ENCODE measurements around the gene KCTD11.
"Not testable (repeated sequence)": the region's sequence is repeated elsewhere in the genome, so short reads cannot be mapped to it uniquely, and the experiment has no call there.

KCTD11 gene

DNA sequence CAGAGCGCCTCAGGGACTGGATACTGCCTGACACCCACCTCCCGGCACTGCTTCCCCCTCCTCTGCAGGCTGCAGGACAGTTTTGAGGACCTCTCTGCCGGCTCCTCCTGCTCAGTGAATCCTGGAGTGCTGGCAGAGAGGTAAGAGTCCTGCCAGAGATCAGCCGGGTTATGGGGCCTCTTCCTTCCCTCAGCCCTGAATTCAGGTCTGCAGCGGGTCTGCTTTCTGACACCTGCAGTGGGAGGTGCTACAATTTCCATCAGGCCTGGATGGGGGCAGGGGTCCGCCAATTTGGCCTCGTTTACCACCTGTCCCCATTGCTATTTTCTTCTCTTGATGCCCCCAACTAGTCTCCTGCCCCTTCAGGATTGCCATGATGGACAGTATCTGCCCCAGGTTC lies 19.9 kb upstream of the KCTD11 start:
- DNase-seq (ENCODE audit: low spot score) = no peak
- TF ChIP-seq, protein P1, sequence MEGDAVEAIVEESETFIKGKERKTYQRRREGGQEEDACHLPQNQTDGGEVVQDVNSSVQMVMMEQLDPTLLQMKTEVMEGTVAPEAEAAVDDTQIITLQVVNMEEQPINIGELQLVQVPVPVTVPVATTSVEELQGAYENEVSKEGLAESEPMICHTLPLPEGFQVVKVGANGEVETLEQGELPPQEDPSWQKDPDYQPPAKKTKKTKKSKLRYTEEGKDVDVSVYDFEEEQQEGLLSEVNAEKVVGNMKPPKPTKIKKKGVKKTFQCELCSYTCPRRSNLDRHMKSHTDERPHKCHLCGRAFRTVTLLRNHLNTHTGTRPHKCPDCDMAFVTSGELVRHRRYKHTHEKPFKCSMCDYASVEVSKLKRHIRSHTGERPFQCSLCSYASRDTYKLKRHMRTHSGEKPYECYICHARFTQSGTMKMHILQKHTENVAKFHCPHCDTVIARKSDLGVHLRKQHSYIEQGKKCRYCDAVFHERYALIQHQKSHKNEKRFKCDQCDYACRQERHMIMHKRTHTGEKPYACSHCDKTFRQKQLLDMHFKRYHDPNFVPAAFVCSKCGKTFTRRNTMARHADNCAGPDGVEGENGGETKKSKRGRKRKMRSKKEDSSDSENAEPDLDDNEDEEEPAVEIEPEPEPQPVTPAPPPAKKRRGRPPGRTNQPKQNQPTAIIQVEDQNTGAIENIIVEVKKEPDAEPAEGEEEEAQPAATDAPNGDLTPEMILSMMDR (IDR thresholded peaks at IDR 0.05; ENCODE audit: extremely low read depth, insufficient read depth, missing control alignments) = no peak
- in situ Hi-C loops (cut with MboI; ENCODE audit: low pct_unique_long_range_greater_than_20kb, low sequenced_read_pairs, unreplicated experiment) = no loop called here

GRCh38 chr17:7332600-7333069 lies 19.3 kb upstream of the KCTD11 start:
- in situ Hi-C loops (cut with MboI; ENCODE audit: low pct_unique_long_range_greater_than_20kb, low sequenced_read_pairs, unreplicated experiment); DNase-seq (ENCODE audit: low spot score): not testable (repeated sequence)

DNA sequence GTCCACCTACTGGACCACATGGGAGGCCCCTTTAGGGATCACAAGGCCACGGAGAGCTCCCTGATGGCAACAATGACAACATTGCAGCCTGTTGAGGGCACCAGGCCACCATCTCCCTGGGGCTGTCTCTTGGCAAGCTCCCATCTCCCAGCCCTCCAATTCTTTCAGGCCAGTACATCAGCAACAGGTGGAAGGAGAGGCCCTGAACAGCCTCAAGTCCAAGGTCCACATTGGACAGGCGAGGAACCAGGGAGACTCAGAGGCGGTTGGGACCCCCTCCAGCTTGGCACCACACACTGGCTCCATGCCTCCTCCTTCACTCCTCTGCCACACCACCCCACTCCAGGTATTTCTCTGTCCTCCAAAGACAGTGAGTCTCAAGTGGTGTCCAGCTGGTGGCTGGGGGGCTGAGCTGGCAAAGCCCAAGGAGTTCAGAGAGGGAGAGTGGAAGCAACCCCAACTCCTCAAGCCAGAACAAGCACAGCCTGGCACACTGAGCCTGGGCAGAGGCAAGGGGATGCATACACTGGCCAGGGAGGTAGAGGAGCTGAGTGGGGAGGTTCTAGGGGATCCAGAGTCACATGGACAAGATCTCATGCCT lies 16.9 kb upstream of the KCTD11 start:
- DNase-seq (ENCODE audit: low spot score) = no peak
- in situ Hi-C loops (cut with MboI; ENCODE audit: low pct_unique_long_range_greater_than_20kb, low sequenced_read_pairs, unreplicated experiment) = no loop called here
- TF ChIP-seq, protein P1 (IDR thresholded peaks at IDR 0.05; ENCODE audit: extremely low read depth, insufficient read depth, missing control alignments) = no peak

DNA sequence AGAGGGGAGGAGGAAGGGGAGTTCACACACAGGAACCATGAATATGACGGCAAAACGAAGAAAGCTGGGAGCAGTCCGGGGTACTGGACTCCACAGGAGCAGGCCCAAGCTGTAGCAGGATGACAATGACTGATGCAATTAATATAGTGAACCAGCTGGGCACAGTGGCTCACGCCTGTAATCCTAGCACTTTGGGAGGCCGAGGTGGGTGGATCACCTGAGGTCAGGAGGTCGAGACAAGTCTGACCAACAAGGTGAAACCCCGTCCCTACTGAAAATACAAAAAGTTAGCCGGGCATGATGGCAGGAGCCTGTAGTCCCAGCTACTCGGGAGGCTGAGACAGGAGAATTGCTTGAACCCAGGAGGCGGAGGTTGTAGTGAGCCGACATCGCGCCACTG lies 16.2 kb upstream of the KCTD11 start:
- in situ Hi-C loops (cut with MboI; ENCODE audit: low pct_unique_long_range_greater_than_20kb, low sequenced_read_pairs, unreplicated experiment); DNase-seq (ENCODE audit: low spot score): not testable (repeated sequence)

DNA sequence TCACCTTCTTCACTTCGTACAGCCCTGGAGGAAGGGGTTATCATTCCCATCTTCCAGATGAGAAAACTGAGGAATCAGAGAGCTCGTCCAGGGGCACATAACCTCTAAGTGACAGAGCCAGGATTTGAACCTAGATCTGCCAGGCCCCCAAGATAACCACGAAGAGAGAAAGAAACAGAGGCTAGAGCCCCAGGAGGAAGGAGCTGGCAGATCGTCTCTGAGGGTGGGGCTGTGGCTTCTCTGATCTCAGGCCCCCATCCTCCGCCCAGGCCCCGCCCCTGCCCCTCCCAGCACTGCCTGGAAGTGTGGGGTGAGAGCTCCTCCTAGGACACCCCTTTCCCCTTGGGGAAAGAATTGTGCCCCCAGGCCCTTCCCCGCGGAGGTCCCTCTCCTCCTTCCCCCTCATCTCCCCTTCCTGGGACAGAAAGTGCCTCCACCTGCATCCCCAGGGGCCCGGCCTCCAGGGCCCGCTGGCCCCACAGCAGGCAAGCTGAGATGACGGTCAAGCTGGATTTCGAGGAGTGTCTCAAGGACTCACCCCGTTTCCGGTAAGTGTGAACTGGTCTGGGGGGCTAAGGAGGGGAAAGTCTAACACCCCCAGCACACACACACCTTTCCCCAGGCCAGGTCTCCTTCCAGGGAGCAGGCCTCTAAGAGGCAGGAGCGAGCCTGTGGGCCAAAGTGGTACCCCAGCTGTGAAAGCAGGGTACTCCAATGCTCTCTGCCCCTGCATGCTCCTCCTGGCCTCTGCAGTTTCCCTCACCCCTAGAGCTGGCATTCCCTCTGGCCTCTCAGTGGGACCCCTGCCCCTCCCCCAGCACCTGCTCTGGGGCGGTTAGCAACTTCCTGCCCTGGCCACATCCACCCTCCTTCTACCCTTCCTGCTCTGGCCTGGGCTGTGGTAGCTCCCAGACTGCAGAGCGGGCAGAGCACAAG lies 15.5 kb upstream of the KCTD11 start, which contains the start of gene ACAP1:
Gene ACAP1, plus strand, starts transcription at position 290 of the 936 bp plus-strand sequence. Its CDS starts 206 bp downstream, at position 496.
- in situ Hi-C loops (cut with MboI; ENCODE audit: low pct_unique_long_range_greater_than_20kb, low sequenced_read_pairs, unreplicated experiment) = no loop called here
- DNase-seq (ENCODE audit: low spot score) = peak; percentile 80
- TF ChIP-seq, protein P1 (IDR thresholded peaks at IDR 0.05; ENCODE audit: extremely low read depth, insufficient read depth, missing control alignments) = peak; percentile 11

DNA sequence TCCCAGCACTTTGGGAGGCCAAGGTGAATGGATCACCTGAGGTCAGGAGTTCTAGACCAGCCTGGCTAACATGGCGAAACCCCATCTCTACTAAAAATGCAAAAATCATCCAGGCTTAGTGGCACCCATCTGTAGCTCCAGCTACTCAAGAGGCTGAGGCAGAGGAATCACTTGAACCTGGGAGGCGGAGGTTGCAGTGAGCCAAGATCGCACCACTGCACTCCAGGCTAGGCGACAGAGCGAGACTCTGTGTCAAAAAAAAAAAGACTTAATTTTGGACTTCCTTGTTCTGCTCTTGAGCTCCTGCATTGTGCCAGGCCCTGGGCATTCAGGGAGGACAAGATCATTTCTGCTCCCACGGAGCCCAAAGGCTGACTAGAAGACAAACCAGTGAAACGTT lies 14.4 kb upstream of the KCTD11 start:
- DNase-seq (ENCODE audit: low spot score); in situ Hi-C loops (cut with MboI; ENCODE audit: low pct_unique_long_range_greater_than_20kb, low sequenced_read_pairs, unreplicated experiment): not testable (repeated sequence)

GRCh38 chr17:7340179-7340578 lies 11.8 kb upstream of the KCTD11 start:
- in situ Hi-C loops (cut with MboI; ENCODE audit: low pct_unique_long_range_greater_than_20kb, low sequenced_read_pairs, unreplicated experiment) = no loop called here
- no peak for DNase-seq (ENCODE audit: low spot score)
- TF ChIP-seq, protein P1 (IDR thresholded peaks at IDR 0.05; ENCODE audit: extremely low read depth, insufficient read depth, missing control alignments) = no peak

GRCh38 chr17:7341842-7342241 lies 10.1 kb upstream of the KCTD11 start:
- TF ChIP-seq, protein P1 (IDR thresholded peaks at IDR 0.05; ENCODE audit: extremely low read depth, insufficient read depth, missing control alignments) = no peak
- in situ Hi-C loops (cut with MboI; ENCODE audit: low pct_unique_long_range_greater_than_20kb, low sequenced_read_pairs, unreplicated experiment) = no loop called here
- no peak for DNase-seq (ENCODE audit: low spot score)

All from GM13977 (cell line).